ENCODE results near the gene ID1. TPM values are rescaled to one million over a fixed set of nuclear protein-coding genes. Genes with fewer than 3 reads are reported as not detected.
A peak's percentile ranks its signal among the peaks of the same experiment; 100 is the strongest.

ID1 gene
- total and polyA plus RNA-seq, 9 donors: 26.0 to 353 (median 64.2) TPM

GRCh38 chr20:31602431-31602778 lies 2.7 kb upstream of the ID1 start:
- Histone ChIP-seq H3K27me3 (no peaks in the 10 kb centered on the region), H3K9me3 (no peaks in the 10 kb centered on the region), H3K4me1 (ENCODE audit: insufficient read depth) (peaks cover 4% of the 10 kb centered on the region), H3K36me3 (no peaks in the 10 kb centered on the region), H3K27ac (no peak overlapping the region), H3K4me3 (no peak overlapping the region)
- 82 to 85% (median 84%) methylated on average over 4 of the region's 4 CpGs for WGBS, 3 donors
- DNase-seq: no peak
- intact Hi-C loops (cut with DNase I): no loop called here
- TF ChIP-seq CTCF (IDR thresholded peaks at IDR 0.05): no peak
- TF ChIP-seq POLR2A (IDR thresholded peaks at IDR 0.05): no peak
- no peak for TF ChIP-seq EP300 (IDR thresholded peaks at IDR 0.05)

- intact Hi-C loops (cut with DNase I): no loop called here
- Histone ChIP-seq H3K36me3 (no peaks in the 10 kb centered on the region), H3K27ac (no peak overlapping the region), H3K9me3 (no peaks in the 10 kb centered on the region), H3K27me3 (no peaks in the 10 kb centered on the region), H3K4me3 (no peak overlapping the region), H3K4me1 (ENCODE audit: insufficient read depth) (peaks cover 4% of the 10 kb centered on the region)
- WGBS, 3 donors: 62 to 63% (median 62%) methylated on average over 17 of the region's 17 CpGs
- TF ChIP-seq EP300 (IDR thresholded peaks at IDR 0.05): no peak
- TF ChIP-seq CTCF (IDR thresholded peaks at IDR 0.05): no peak
- TF ChIP-seq POLR2A (IDR thresholded peaks at IDR 0.05): no peak
- DNase-seq: no peak
Measured at GRCh38 chr20:31602779-31603441, 2.2 kb upstream of the ID1 start.

GRCh38 chr20:31603822-31604566 lies 1.1 kb upstream of the ID1 start:
- intact Hi-C loops (cut with DNase I): loop anchor here in 1 of 4 donors (2.0 kb wide), 1 partner anchor 31 kb away; no protein-coding TSS in a partner anchor
- H3K27me3 ChIP-seq: no peaks in the 10 kb centered on the region
- DNase-seq: peak; percentile 88 to 95 (median 94)
- peak overlapping the region in 1 of 2 donors; percentile 70 for H3K27ac ChIP-seq
- 12% methylated on average over 40 to 43 of the region's 43 CpGs for WGBS, 3 donors
- no peaks in the 10 kb centered on the region for H3K36me3 ChIP-seq
- peak overlapping the region; percentile 41 for H3K4me3 ChIP-seq
- no peaks in the 10 kb centered on the region for H3K9me3 ChIP-seq
- TF ChIP-seq EP300 (IDR thresholded peaks at IDR 0.05) (no peak), POLR2A (IDR thresholded peaks at IDR 0.05) (peak; percentile 41)
- H3K4me1 ChIP-seq (ENCODE audit: insufficient read depth): peaks cover 4% of the 10 kb centered on the region

GRCh38 chr20:31604567-31605030 lies 490 bp upstream of the ID1 start:
- Histone ChIP-seq H3K27ac (peak overlapping the region; percentile 70 to 73), H3K4me3 (peak overlapping the region; percentile 41), H3K36me3 (no peaks in the 10 kb centered on the region), H3K9me3 (no peaks in the 10 kb centered on the region), H3K4me1 (ENCODE audit: insufficient read depth) (peaks cover 4% of the 10 kb centered on the region), H3K27me3 (no peaks in the 10 kb centered on the region)
- no peak for TF ChIP-seq POLR2A (IDR thresholded peaks at IDR 0.05)
- no peak for TF ChIP-seq CTCF (IDR thresholded peaks at IDR 0.05)
- no peak for DNase-seq
- intact Hi-C loops (cut with DNase I): loop anchor here in 2 of 4 donors (2.0 to 5.0 kb wide), 2 partner anchors 32 kb away; no protein-coding TSS in a partner anchor
- 1% methylated on average over 14 of the region's 14 CpGs for WGBS, 3 donors
